GM18520 (cell line): ENCODE measurements around the gene ZPR1.

Experiments
- ATAC-seq: cut with Tn5 transposase; IDR thresholded peaks from one replicate; pipeline ENCODE4 v1.9.1; 2021; ENCODE audit not compliant: unreplicated experiment

Gene ZPR1

GRCh38 chr11:116792869-116793771, 5.3 kb upstream of the ZPR1 start:
- ATAC-seq: no peak

GRCh38 chr11:116792144-116792868, 4.5 kb upstream of the ZPR1 start:
- ATAC-seq: no peak

GRCh38 chr11:116791813-116792143, 4.0 kb upstream of the ZPR1 start, which contains the start of gene APOA5:
APOA5 (minus strand) TSS chr11:116791879; CDS start chr11:116791860, 19 bp downstream.
- ATAC-seq: no peak

GRCh38 chr11:116791002-116791812, 3.4 kb upstream of the ZPR1 start:
- ATAC-seq: no peak

GRCh38 chr11:116790167-116791001, 2.6 kb upstream of the ZPR1 start:
- ATAC-seq: no peak

- no peak for ATAC-seq
Observed at GRCh38 chr11:116788975-116789374, 1.2 kb upstream of the ZPR1 start.

- no peak for ATAC-seq
Observed at GRCh38 chr11:116788534-116788933, 711 bp upstream of the ZPR1 start.

GRCh38 chr11:116787436-116787785, 412 bp downstream of the ZPR1 start:
- ATAC-seq: no peak

GRCh38 chr11:116786966-116787365, 857 bp downstream of the ZPR1 start:
- ATAC-seq: no peak

- no peak for ATAC-seq
Observed at GRCh38 chr11:116786326-116786725, 1.5 kb downstream of the ZPR1 start.

GRCh38 chr11:116782728-116783127, 5.1 kb downstream of the ZPR1 start:
- no peak for ATAC-seq

- no peak for ATAC-seq
Observed at GRCh38 chr11:116778556-116778955, 9.3 kb downstream of the ZPR1 start.

- ATAC-seq: no peak
Observed at GRCh38 chr11:116777056-116777455, 10.8 kb downstream of the ZPR1 start.

- no peak for ATAC-seq
Observed at GRCh38 chr11:116776522-116776984, 11.3 kb downstream of the ZPR1 start.

GRCh38 chr11:116775975-116776374, 11.8 kb downstream of the ZPR1 start:
- ATAC-seq: no peak

GRCh38 chr11:116774661-116775060, 13.2 kb downstream of the ZPR1 start:
- no peak for ATAC-seq

- ATAC-seq: peak; percentile 6
Observed at GRCh38 chr11:116773203-116774097, 14.4 kb downstream of the ZPR1 start.

GRCh38 chr11:116772443-116773202, 15.2 kb downstream of the ZPR1 start, which contains the start of gene BUD13:
BUD13 (minus strand) TSS chr11:116772987; CDS start chr11:116772964, 23 bp downstream.
- peak; percentile 81 for ATAC-seq

- no peak for ATAC-seq
Observed at GRCh38 chr11:116771935-116772334, 15.9 kb downstream of the ZPR1 start.
